Vagina (tissue), 2 donors: ENCODE results near the gene WDR38. TPM values are rescaled to one million over a fixed set of nuclear protein-coding genes. Genes with fewer than 3 reads are reported as not detected.
A peak's percentile ranks its signal among the peaks of the same experiment; 100 is the strongest.
"Not testable (repeated sequence)": the region's sequence is repeated elsewhere in the genome, so short reads cannot be mapped to it uniquely, and the experiment has no call there.

ENCODE experiments used
- DNase-seq, 2 donors: peaks; one replicate each; pipeline ENCODE4 v3.0.0-alpha.2; 2017; ENCODE audit errors: extremely low spot score in 2 of 2
- H3K27ac ChIP-seq: fragments of 200-600 bp; sonication (generic); one replicate; pipeline ENCODE4 v1.5.1; 2019
- H3K27me3 ChIP-seq: fragments of 200-600 bp; sonication (generic); one replicate; pipeline ENCODE4 v1.5.1; 2019
- H3K36me3 ChIP-seq, 2 donors: fragments of 200-600 bp; sonication (generic); one replicate each; pipeline ENCODE4 v1.5.1; 2017 to 2019
- H3K4me1 ChIP-seq: fragments of 200-600 bp; sonication (generic); one replicate; pipeline ENCODE4 v1.5.1; 2019
- H3K4me3 ChIP-seq, 2 donors: fragments of 200-600 bp; sonication (generic); 1 replicate in 1 of 2; 2 replicates in 1 of 2; pipeline ENCODE4 v1.5.1; 2016 to 2019
- H3K9me3 ChIP-seq: fragments of 200-600 bp; sonication (generic); one replicate; pipeline ENCODE4 v1.5.1; 2019
- CTCF ChIP-seq, 3 experiments: fragments of 450-650 bp in 2 of 3; fragments of 200-600 bp in 1 of 3; sonication (generic) in 1 of 3; IDR thresholded peaks; one replicate each; pipeline ENCODE4 v1.5.1; 2017 to 2019; ENCODE audit warnings: antibody characterized with exemption in 3 of 3, mild to moderate bottlenecking in 2 of 3, moderate library complexity in 2 of 3
- POLR2A ChIP-seq, 2 donors: fragments of 450-650 bp; IDR thresholded peaks; one replicate each; pipeline ENCODE4 v1.6.1; 2017; ENCODE audit warnings: antibody characterized with exemption in 2 of 2, mild to moderate bottlenecking in 2 of 2, moderate library complexity in 2 of 2
- POLR2AphosphoS5 ChIP-seq, 2 donors: sonication (generic); formaldehyde crosslinking; IDR thresholded peaks; one replicate each; pipeline ENCODE4 v1.9.0; 2017; ENCODE audit warnings: antibody characterized with exemption in 2 of 2, mild to moderate bottlenecking in 2 of 2, low read depth in 1 of 2; ENCODE audit not compliant: insufficient read depth in 1 of 2
- intact Hi-C: fragments of 100-400 bp; cut with DNase I; formaldehyde crosslinking; loops from one replicate; pipeline ENCODE4 v1.15.1; 2023
- total RNA-seq: library from RNA; depleted of rRNA; stranded (reverse); fragments of >200 nt; gene quantifications from one replicate; pipeline ENCODE4 v1.2.3, GENCODE V29; 2016

WDR38 gene
- total RNA-seq, 1 donor from 2014 or later, result not detected

DNA sequence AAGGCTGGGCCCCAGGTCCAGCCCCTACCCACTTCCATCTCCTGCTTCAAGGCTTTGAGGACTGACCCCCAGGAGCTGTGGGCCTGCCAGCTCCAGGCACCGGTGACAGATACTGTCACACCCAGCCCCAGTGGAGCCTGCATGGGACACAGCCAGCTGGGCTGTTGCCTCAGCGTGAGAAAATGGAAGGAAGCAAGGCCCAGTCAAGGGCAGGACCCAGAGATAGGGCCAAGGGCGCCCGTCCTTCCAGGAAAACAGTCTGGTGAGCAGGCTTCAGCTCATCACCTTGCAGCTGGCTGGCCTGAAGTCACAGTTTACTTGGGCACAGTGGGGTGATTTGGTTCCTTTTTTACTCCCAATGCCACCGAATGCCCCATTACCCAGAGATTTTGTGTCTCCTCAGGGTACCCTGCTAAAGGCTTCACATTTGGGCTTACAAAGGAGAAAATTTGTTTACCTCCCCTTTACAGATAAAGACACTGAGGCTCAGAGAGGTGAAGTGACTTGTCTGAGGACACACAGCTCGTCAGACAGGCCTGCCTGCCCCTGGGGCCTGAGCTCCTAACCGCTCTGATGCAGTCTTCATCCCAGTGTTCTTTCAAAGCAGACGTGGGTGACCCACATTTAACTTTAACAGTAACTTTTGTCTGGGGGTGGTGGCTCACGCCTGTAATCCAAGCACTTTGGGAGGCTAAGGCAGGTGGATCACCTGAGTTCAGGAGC is 21.5 kb upstream of the WDR38 start:
- Histone ChIP-seq H3K27ac (peak overlapping the region; percentile 43), H3K27me3 (no peaks in the 10 kb centered on the region), H3K4me1 (peaks cover 33% of the 10 kb centered on the region), H3K36me3 (no peaks in the 10 kb centered on the region), H3K9me3 (no peaks in the 10 kb centered on the region), H3K4me3 (no peak overlapping the region)
- no peak for TF ChIP-seq CTCF (IDR thresholded peaks at IDR 0.05)
- TF ChIP-seq POLR2AphosphoS5 (IDR thresholded peaks at IDR 0.05; ENCODE audit: insufficient read depth in 1 of 2, low read depth in 1 of 2), result no peak
- TF ChIP-seq POLR2A (IDR thresholded peaks at IDR 0.05), result no peak
- DNase-seq, result no peak
- intact Hi-C loops, result no loop called here

DNA sequence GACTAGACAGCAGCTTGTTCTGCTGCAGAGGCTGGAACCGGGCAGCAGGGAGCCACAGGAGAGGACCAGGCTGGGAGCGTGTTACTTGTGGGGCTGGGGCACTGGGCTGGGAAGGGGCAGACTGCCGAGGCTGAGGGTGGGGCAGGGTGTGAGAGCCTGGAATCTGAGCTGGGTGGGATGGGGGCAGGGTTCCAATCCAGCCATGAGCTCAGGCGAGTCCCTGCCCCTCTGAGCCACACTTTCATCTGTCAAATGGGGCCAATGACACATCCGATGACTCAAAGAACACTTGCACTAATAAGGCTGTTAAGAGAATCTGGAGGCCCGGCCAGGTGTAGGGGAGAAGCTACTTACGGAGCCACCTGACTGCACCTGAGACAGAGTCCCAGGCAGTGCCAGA is 18.7 kb upstream of the WDR38 start:
- no peaks in the 10 kb centered on the region for H3K36me3 ChIP-seq
- no peak for TF ChIP-seq POLR2A (IDR thresholded peaks at IDR 0.05)
- no peak for TF ChIP-seq CTCF (IDR thresholded peaks at IDR 0.05)
- no peak for TF ChIP-seq POLR2AphosphoS5 (IDR thresholded peaks at IDR 0.05; ENCODE audit: insufficient read depth in 1 of 2, low read depth in 1 of 2)
- H3K27me3 ChIP-seq, result no peaks in the 10 kb centered on the region
- H3K4me1 ChIP-seq, result peaks cover 33% of the 10 kb centered on the region
- H3K4me3 ChIP-seq, result no peak overlapping the region
- DNase-seq, result no peak
- H3K9me3 ChIP-seq, result no peaks in the 10 kb centered on the region
- intact Hi-C loops, result no loop called here
- peak overlapping the region; percentile 20 for H3K27ac ChIP-seq

- H3K27me3 ChIP-seq, result no peaks in the 10 kb centered on the region
- intact Hi-C loops, result loop anchor here (5.0 kb wide), 1 partner anchor 63 kb away; the partner anchor contains the start of gene NR6A1
- peak overlapping the region; percentile 20 for H3K27ac ChIP-seq
- H3K36me3 ChIP-seq, result no peaks in the 10 kb centered on the region
- no peaks in the 10 kb centered on the region for H3K9me3 ChIP-seq
- DNase-seq, result no peak
- H3K4me3 ChIP-seq, result no peak overlapping the region
- H3K4me1 ChIP-seq, result peaks cover 33% of the 10 kb centered on the region
- TF ChIP-seq POLR2AphosphoS5 (IDR thresholded peaks at IDR 0.05; ENCODE audit: insufficient read depth in 1 of 2, low read depth in 1 of 2), result peak in 1 of 2 donors; percentile 10
- TF ChIP-seq POLR2A (IDR thresholded peaks at IDR 0.05), result no peak
These were observed 18.2 kb upstream of the WDR38 start for GRCh38 chr9:124835026-124835557.

DNA sequence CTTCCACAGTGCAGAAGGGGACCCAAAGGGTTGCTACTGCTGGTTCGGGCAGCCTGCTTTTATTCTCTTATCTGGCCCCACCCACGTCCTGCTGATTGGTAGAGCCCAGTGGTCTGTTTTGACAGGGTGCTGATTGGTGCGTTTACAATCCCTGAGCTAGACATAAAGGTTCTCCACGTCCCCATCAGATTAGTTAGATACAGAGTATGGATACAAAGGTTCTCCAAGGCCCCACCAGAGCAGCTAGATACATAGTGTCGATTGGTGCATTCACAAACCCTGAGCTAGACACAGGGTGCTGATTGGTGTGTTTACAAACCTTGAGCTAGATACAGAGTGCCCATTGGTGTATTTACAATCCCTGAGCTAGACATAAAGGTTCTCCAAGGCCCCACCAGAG is 15.1 kb upstream of the WDR38 start:
- not testable (repeated sequence) for H3K9me3 ChIP-seq, H3K27me3 ChIP-seq, H3K4me3 ChIP-seq, H3K36me3 ChIP-seq, H3K27ac ChIP-seq, DNase-seq
- H3K4me1 ChIP-seq, result peaks cover 17% of the 10 kb centered on the region
- intact Hi-C loops, result loop anchor here (5.0 kb wide), 1 partner anchor 66 kb away; the partner anchor contains the start of gene NR6A1

- not testable (repeated sequence) for H3K36me3 ChIP-seq, H3K27me3 ChIP-seq, H3K27ac ChIP-seq, H3K9me3 ChIP-seq, DNase-seq
- H3K4me3 ChIP-seq, result peak overlapping the region in 1 of 2 donors; percentile 32
- intact Hi-C loops, result loop anchor here (5.0 kb wide), 1 partner anchor 66 kb away; the partner anchor contains the start of gene NR6A1
- H3K4me1 ChIP-seq, result peaks cover 17% of the 10 kb centered on the region
These were observed 14.5 kb upstream of the WDR38 start for GRCh38 chr9:124838567-124839275.

DNA sequence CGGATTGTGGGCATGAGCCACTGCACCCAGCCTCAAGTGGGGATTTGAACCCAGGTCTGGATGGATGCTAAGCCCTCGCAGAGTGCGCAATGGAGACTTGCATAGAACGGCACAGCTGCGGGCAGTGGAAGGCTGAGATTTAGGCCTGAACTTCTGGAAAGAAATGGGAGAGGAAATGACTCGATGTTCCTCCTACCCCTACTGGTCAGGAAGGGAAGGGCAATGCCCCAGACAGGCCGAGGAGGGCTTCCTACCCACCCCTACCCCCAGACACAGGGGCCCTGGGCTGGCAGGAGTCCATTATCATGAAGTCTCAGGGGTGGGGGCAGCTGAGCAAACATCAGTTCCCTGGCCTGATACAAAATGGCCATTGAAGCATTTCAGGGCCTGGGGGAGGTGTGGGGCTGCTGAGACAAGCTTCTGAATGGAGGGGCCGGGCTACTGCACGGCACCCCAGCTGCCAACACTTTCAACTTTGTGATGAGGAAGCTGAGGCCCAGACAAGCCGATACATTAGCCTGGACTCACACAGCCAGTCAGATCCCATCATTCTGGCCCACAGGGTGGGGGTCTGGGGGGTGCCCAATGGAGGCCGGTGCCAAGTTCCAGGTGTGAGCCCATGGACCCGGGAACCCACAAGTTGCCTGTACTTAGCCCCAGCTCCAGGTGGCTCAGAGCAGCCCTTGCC is 13.5 kb upstream of the WDR38 start:
- H3K27ac ChIP-seq, result no peak overlapping the region

More for the DNA sequence above, 13.5 kb upstream of the WDR38 start:
- H3K27me3 ChIP-seq, result no peaks in the 10 kb centered on the region
- H3K36me3 ChIP-seq, result no peaks in the 10 kb centered on the region
- peaks cover 8% of the 10 kb centered on the region for H3K4me1 ChIP-seq
- no peak for DNase-seq
- H3K9me3 ChIP-seq, result no peaks in the 10 kb centered on the region
- intact Hi-C loops, result loop anchor here (5.0 kb wide), 1 partner anchor 67 kb away; the partner anchor contains the start of gene NR6A1
- H3K4me3 ChIP-seq, result no peak overlapping the region
- TF ChIP-seq POLR2AphosphoS5 (IDR thresholded peaks at IDR 0.05; ENCODE audit: insufficient read depth in 1 of 2, low read depth in 1 of 2) (no peak), CTCF (IDR thresholded peaks at IDR 0.05) (peak in 1 of 3 experiments; percentile 20), POLR2A (IDR thresholded peaks at IDR 0.05) (no peak)
